H9 (cell line): ENCODE results near the gene ZNF814. TPM values are rescaled to one million over a fixed set of nuclear protein-coding genes. Genes with fewer than 3 reads are reported as not detected.

Experiments
- DNase-seq: peaks from one replicate; pipeline ENCODE4 v3.0.0-alpha.2; 2017
- H2AFZ ChIP-seq: one replicate; pipeline ENCODE4 v1.6.1; 2013; ENCODE audit warnings: mild to moderate bottlenecking, low read length, control low read depth, moderate library complexity
- H2AK5ac ChIP-seq: 2 replicates; pipeline ENCODE4 v1.6.1; 2013; ENCODE audit warnings: low read length, control low read depth, mixed read lengths; ENCODE audit not compliant: insufficient read length
- H2BK120ac ChIP-seq: one replicate; pipeline ENCODE4 v1.6.1; 2013; ENCODE audit warnings: low read depth, mild to moderate bottlenecking, low read length, control low read depth, inconsistent platforms; ENCODE audit not compliant: poor library complexity, severe bottlenecking
- H2BK12ac ChIP-seq: 2 replicates; pipeline ENCODE4 v1.6.1; 2013; ENCODE audit warnings: low read length, control low read depth, mixed read lengths, low read depth; ENCODE audit not compliant: insufficient read length
- H2BK15ac ChIP-seq: 2 replicates; pipeline ENCODE4 v1.6.1; 2013; ENCODE audit warnings: low read depth, low read length, control low read depth
- H2BK20ac ChIP-seq: one replicate; pipeline ENCODE4 v1.6.1; 2013; ENCODE audit warnings: low read depth, mild to moderate bottlenecking, low read length, control low read depth, inconsistent platforms; ENCODE audit not compliant: poor library complexity, severe bottlenecking
- H2BK5ac ChIP-seq: 2 replicates; pipeline ENCODE4 v1.6.1; 2013; ENCODE audit warnings: low read length, control low read depth, mixed read lengths; ENCODE audit not compliant: insufficient read length
- H3K14ac ChIP-seq: 2 replicates; pipeline ENCODE4 v1.6.1; 2013; ENCODE audit warnings: low read length, control low read depth; ENCODE audit not compliant: insufficient read depth
- H3K18ac ChIP-seq: 2 replicates; pipeline ENCODE4 v1.6.1; 2013; ENCODE audit warnings: low read depth, mild to moderate bottlenecking, mixed read lengths, low read length, control low read depth; ENCODE audit not compliant: insufficient read length
- H3K23ac ChIP-seq: 2 replicates; pipeline ENCODE4 v1.6.1; 2013; ENCODE audit warnings: low read length, control low read depth, mixed read lengths, low read depth; ENCODE audit not compliant: insufficient read length
- H3K23me2 ChIP-seq: 2 replicates; pipeline ENCODE4 v1.6.1; 2013; ENCODE audit warnings: low read depth, mild to moderate bottlenecking, mixed read lengths, low read length, control low read depth; ENCODE audit not compliant: insufficient read length, poor library complexity, severe bottlenecking
- H3K27ac ChIP-seq: 2 replicates; pipeline ENCODE4 v1.5.1; 2013; ENCODE audit warnings: low read length, control low read depth, mixed read lengths, low read depth; ENCODE audit not compliant: insufficient read length
- H3K27me3 ChIP-seq: 2 replicates; pipeline ENCODE4 v1.6.1; 2013; ENCODE audit warnings: low read length, control low read depth, inconsistent platforms; ENCODE audit not compliant: insufficient read depth
- H3K4ac ChIP-seq: 2 replicates; pipeline ENCODE4 v1.6.1; 2013; ENCODE audit warnings: low read depth, mild to moderate bottlenecking, control low read depth, inconsistent platforms, low read length, moderate library complexity
- H3K4me1 ChIP-seq: 2 replicates; pipeline ENCODE4 v1.6.1; 2013; ENCODE audit warnings: low read length, control low read depth, inconsistent platforms; ENCODE audit not compliant: insufficient read depth
- H3K4me2 ChIP-seq: 2 replicates; pipeline ENCODE4 v1.6.1; 2013; ENCODE audit warnings: low read length, control low read depth, mixed read lengths; ENCODE audit not compliant: insufficient read length, insufficient read depth
- H3K56ac ChIP-seq: 2 replicates; pipeline ENCODE4 v1.6.1; 2013; ENCODE audit warnings: low read depth, mild to moderate bottlenecking, mixed read lengths, low read length, control low read depth; ENCODE audit not compliant: insufficient read length
- H3K79me1 ChIP-seq: 2 replicates; pipeline ENCODE4 v1.6.1; 2013; ENCODE audit warnings: low read depth, mild to moderate bottlenecking, moderate library complexity, low read length, control low read depth, inconsistent platforms; ENCODE audit not compliant: insufficient read depth, poor library complexity, severe bottlenecking
- H3K79me2 ChIP-seq: 2 replicates; pipeline ENCODE4 v1.6.1; 2013; ENCODE audit warnings: low read length, control low read depth, inconsistent platforms; ENCODE audit not compliant: insufficient read depth
- H3K9ac ChIP-seq: 2 replicates; pipeline ENCODE4 v1.6.1; 2013; ENCODE audit warnings: low read length, control low read depth, mixed read lengths; ENCODE audit not compliant: insufficient read length; ENCODE audit errors: extremely low read depth
- H3K9me3 ChIP-seq: one replicate; pipeline ENCODE4 v1.6.1; 2013; ENCODE audit warnings: low read depth, low read length, inconsistent platforms; ENCODE audit not compliant: control insufficient read depth
- H3T11ph ChIP-seq: one replicate; pipeline ENCODE4 v1.6.1; 2013; ENCODE audit warnings: mild to moderate bottlenecking, low read length, control low read depth, inconsistent platforms
- H4K20me1 ChIP-seq: one replicate; pipeline ENCODE4 v1.6.1; 2013; ENCODE audit not compliant: control insufficient read depth, insufficient read length, insufficient read depth
- H4K5ac ChIP-seq: 2 replicates; pipeline ENCODE4 v1.6.1; 2013; ENCODE audit warnings: low read depth, mild to moderate bottlenecking, mixed read lengths, low read length, control low read depth; ENCODE audit not compliant: insufficient read length
- H4K8ac ChIP-seq: replicated peaks from 2 replicates; pipeline ENCODE4 v1.6.1; 2013; ENCODE audit warnings: low read length, control low read depth, mixed read lengths, low read depth; ENCODE audit not compliant: insufficient read length
- H4K91ac ChIP-seq: 2 replicates; pipeline ENCODE4 v1.6.1; 2013; ENCODE audit warnings: low read depth, mild to moderate bottlenecking, moderate library complexity, mixed read lengths, low read length, control low read depth; ENCODE audit not compliant: insufficient read length
- H3K27ac Mint-ChIP-seq, 3 experiments: 2 replicates in 2 of 3; 3 replicates in 1 of 3; pipeline ENCODE4 v1.8.0; 2020 to 2021; ENCODE audit warnings: mixed read lengths in 3 of 3, mild to moderate bottlenecking in 1 of 3, moderate library complexity in 1 of 3
- H3K27me3 Mint-ChIP-seq: 2 replicates; pipeline ENCODE4 v1.8.0; 2021; ENCODE audit warnings: low read depth, mild to moderate bottlenecking, moderate library complexity, mixed read lengths
- H3K36me3 Mint-ChIP-seq, 3 experiments: 2 replicates in 2 of 3; 3 replicates in 1 of 3; pipeline ENCODE4 v1.8.0; 2020 to 2021; ENCODE audit warnings: low read depth in 3 of 3, mixed read lengths in 3 of 3; ENCODE audit not compliant: insufficient read depth in 1 of 3
- H3K4me1 Mint-ChIP-seq, 2 experiments: 2 replicates each; pipeline ENCODE4 v1.8.0; 2020; ENCODE audit warnings: mixed read lengths in 2 of 2
- H3K4me3 Mint-ChIP-seq, 2 experiments: 2 replicates in 1 of 2; 3 replicates in 1 of 2; pipeline ENCODE4 v1.8.0; 2020 to 2021; ENCODE audit warnings: mild to moderate bottlenecking in 2 of 2, mixed read lengths in 2 of 2, moderate library complexity in 1 of 2
- H3K9me3 Mint-ChIP-seq, 2 experiments: 2 replicates in 1 of 2; 3 replicates in 1 of 2; pipeline ENCODE4 v1.8.0; 2020; ENCODE audit warnings: mild to moderate bottlenecking in 2 of 2, mixed read lengths in 2 of 2, moderate library complexity in 1 of 2
- CTCF ChIP-seq: fragments of 200-600 bp; sonication (generic); conservative IDR thresholded peaks from 3 replicates; pipeline ENCODE4 v1.8.0; 2021; ENCODE audit warnings: antibody characterized with exemption, mild to moderate bottlenecking
- WGBS: extraction: QIAGEN DNeasy Blood & Tissue Kit; methylation state at CpG from one replicate; pipeline ENCODE4 v1.1.7; 2013; ENCODE audit warnings: missing lambda C conversion rate, low lambda C conversion rate, mixed read lengths; ENCODE audit not compliant: insufficient read length; ENCODE audit errors: extremely low coverage; 5-methylcytosine and 5-hydroxymethylcytosine counted together
- total RNA-seq: library from RNA; stranded (reverse); gene quantifications from 2 replicates; pipeline ENCODE4 v1.2.1, GENCODE V29; 2021

The ZNF814 gene
- total RNA-seq, 1 experiment from 2014 or later: 103 TPM

GRCh38 chr19:57935731-57936130, 46.9 kb upstream of the ZNF814 start:
- Histone ChIP-seq H2BK15ac (no peak overlapping the region), H3K79me2 (peaks cover 6% of the 10 kb centered on the region; the same call in 1 of the 2 replicates), H3K27ac (no peak overlapping the region), H4K91ac (no peak overlapping the region), H3K4me1 (no peaks in the 10 kb centered on the region), H3K4me2 (no peak overlapping the region), H2AK5ac (no peak overlapping the region), H3K9ac (no peak overlapping the region), H4K8ac (no peak overlapping the region), H2BK5ac (no peak overlapping the region), H3K79me1 (peaks cover 11% of the 10 kb centered on the region), H2BK12ac (no peak overlapping the region), H3T11ph (no peak overlapping the region), H4K20me1 (no peaks in the 10 kb centered on the region), H2AFZ (no peak overlapping the region), H3K23me2 (peaks cover 6% of the 10 kb centered on the region), H3K27me3 (no peaks in the 10 kb centered on the region), H3K9me3 (no peaks in the 10 kb centered on the region), H3K56ac (no peak overlapping the region), H3K23ac (no peak overlapping the region), H4K5ac (no peak overlapping the region), H3K14ac (no peak overlapping the region), H3K18ac (no peak overlapping the region), H2BK20ac (no peak overlapping the region), H2BK120ac (no peak overlapping the region), H3K4ac (no peak overlapping the region)
- Mint-ChIP-seq H3K9me3 (peaks cover 17 to 49% of the 10 kb centered on the region in 2 experiments), H3K27ac (peak overlapping the region in 1 of 3 experiments; percentile 2; a peak in 1 of 7 replicates), H3K36me3 (peaks cover 50 to 70% (median 67%) of the 10 kb centered on the region in 3 experiments), H3K4me1 (peaks cover 7 to 17% of the 10 kb centered on the region in 2 experiments; a peak in 3 of 4 replicates), H3K4me3 (peak overlapping the region; percentile 99 to 100; a peak in 3 of 5 replicates), H3K27me3 (no peaks in the 10 kb centered on the region; the same call in 1 of the 2 replicates)
- WGBS: no CpG with 5 or more reads among the region's 12 CpGs
- TF ChIP-seq CTCF: no peak
- DNase-seq: no peak
